ENCODE data around the gene UTRN.

The UTRN gene

DNA sequence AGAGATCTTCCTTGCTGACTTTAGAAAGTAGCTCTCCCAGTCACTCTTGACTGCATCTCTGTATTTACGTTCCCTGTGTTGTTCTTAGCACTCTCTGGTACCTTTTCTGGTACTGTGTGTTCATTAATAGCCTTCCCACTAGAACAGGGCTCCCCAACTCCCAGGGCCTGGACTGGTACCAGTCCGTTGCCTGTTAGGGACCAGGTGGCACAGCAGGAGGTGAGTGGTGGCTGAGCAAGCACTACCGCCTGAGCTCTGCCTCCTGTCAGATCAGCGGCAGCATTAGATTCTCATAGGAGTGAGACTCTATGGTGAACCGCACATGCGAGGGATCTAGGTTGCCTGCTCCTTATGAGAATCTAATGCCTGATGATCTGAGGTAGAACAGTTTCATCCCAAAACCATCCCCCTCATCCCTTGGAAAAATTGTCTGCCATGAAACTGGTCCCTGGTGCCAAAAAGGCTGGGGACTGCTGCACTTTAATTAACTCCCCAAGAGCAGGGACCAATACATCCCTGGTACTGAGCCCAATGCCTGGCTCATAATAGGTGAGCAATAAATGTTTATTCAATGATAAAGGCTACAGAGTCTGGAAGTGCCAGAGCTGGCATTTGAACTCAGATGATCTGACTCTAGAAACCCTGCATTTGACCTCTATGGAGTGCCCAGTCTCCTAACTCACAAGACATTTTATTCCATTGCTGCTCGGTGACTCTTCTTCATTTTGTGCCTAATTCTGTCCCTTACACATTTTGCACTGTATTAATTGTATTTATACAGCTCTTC, 11.0 kb downstream of the UTRN start:
- no peak overlapping the region for H3K27ac ChIP-seq (ENCODE audit: insufficient read depth, low read depth, low read length, poor library complexity, severe bottlenecking)
- H3K36me3 ChIP-seq (ENCODE audit: control insufficient read depth, insufficient read depth, low read length) = peaks cover 7% of the 10 kb centered on the region

DNA sequence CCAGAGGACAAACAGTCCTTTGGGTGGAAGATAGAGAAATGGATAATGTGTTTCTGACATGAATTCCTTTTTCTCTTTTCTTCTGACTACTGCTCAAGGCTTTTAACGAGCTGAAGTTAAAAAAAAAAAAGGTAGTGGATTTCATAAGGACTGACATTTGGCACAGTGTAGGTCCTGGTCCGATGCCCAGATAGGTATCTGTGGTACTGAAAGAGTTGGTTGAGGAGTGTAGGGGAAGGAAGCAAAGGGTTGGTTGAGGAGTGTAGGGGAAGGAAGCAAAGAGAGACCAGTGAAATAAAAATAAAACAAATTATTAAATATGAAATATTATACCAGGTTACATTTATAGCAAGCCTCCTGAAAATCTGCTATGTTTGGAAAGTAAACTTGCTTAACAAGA, 11.8 kb downstream of the UTRN start:
- Histone ChIP-seq H3K4me1 (ENCODE audit: control insufficient read depth, insufficient read depth, low read length) (no peaks in the 10 kb centered on the region), H3K36me3 (ENCODE audit: control insufficient read depth, insufficient read depth, low read length) (peaks cover 7% of the 10 kb centered on the region), H3K9me3 (ENCODE audit: control insufficient read depth, low read length) (no peaks in the 10 kb centered on the region), H3K4me3 (ENCODE audit: insufficient read depth, low read depth, low read length) (no peak overlapping the region), H3K27ac (ENCODE audit: insufficient read depth, low read depth, low read length, poor library complexity, severe bottlenecking) (no peak overlapping the region), H3K27me3 (ENCODE audit: control insufficient read depth, insufficient read depth, low read length, poor library complexity, severe bottlenecking) (no peaks in the 10 kb centered on the region)
- 83 to 100% methylated on average over 2 of the region's 2 CpGs for WGBS, 2 experiments

More for the DNA sequence above, 11.0 kb downstream of the UTRN start:
- 95 to 96% methylated on average over 7 of the region's 7 CpGs for WGBS, 2 experiments
- Histone ChIP-seq H3K9me3 (ENCODE audit: control insufficient read depth, low read length) (no peaks in the 10 kb centered on the region), H3K4me1 (ENCODE audit: control insufficient read depth, insufficient read depth, low read length) (no peaks in the 10 kb centered on the region), H3K27me3 (ENCODE audit: control insufficient read depth, insufficient read depth, low read length, poor library complexity, severe bottlenecking) (no peaks in the 10 kb centered on the region), H3K4me3 (ENCODE audit: insufficient read depth, low read depth, low read length) (no peak overlapping the region)

DNA sequence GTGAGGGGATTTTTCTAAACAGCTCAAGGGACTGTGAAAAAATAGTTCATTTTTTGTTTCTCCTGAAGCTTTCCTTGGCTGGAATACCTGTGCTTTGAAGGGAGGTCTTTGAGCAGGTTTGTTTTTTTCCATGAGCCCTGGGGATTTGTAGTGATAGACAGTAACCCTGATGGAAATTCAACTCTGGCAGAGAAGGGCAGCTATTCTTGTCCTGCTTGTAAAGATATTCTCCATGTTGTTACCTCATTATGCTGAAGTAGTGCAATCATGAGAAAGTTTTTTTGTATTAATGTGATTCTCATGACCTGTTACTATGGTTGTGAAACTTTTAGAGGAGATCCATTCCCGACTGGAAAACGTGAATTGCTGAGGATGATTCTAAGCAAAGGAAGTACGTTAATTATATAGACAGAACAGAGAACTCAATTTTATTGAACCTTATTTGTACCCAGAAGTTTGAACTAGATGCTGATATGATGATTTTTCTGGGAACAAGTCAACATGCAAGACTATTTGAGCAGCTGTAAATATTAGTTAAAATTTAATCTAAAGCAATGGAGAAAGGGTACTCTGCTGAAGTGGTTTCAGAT, 12.5 kb downstream of the UTRN start:
- WGBS, 2 experiments = 93 to 99% methylated on average over 3 of the region's 3 CpGs
- no peaks in the 10 kb centered on the region for H3K4me1 ChIP-seq (ENCODE audit: control insufficient read depth, insufficient read depth, low read length)
- H3K4me3 ChIP-seq (ENCODE audit: insufficient read depth, low read depth, low read length) = no peak overlapping the region
- H3K27me3 ChIP-seq (ENCODE audit: control insufficient read depth, insufficient read depth, low read length, poor library complexity, severe bottlenecking) = no peaks in the 10 kb centered on the region
- no peaks in the 10 kb centered on the region for H3K9me3 ChIP-seq (ENCODE audit: control insufficient read depth, low read length)
- no peak overlapping the region for H3K27ac ChIP-seq (ENCODE audit: insufficient read depth, low read depth, low read length, poor library complexity, severe bottlenecking)
- H3K36me3 ChIP-seq (ENCODE audit: control insufficient read depth, insufficient read depth, low read length) = peaks cover 7% of the 10 kb centered on the region

DNA sequence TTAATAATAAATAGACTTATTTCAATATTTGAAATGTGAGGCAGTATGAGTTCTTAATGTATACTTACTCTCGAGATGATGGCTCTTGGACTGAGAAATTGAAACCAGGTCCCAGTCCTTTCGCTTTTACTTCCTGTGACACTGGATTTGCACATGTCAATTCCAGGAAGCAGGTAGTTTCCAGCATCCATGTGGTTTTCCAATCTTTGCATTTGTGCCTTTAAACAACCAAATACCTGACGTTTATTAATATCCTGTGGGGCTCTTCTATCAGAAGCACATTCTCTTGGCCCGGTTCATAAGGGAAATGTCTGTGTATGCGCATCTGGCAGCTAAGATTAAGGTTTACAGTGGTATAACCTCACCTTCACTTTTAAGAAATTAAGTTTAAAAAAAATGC, 13.1 kb downstream of the UTRN start:
- H3K9me3 ChIP-seq (ENCODE audit: control insufficient read depth, low read length) = no peaks in the 10 kb centered on the region

DNA sequence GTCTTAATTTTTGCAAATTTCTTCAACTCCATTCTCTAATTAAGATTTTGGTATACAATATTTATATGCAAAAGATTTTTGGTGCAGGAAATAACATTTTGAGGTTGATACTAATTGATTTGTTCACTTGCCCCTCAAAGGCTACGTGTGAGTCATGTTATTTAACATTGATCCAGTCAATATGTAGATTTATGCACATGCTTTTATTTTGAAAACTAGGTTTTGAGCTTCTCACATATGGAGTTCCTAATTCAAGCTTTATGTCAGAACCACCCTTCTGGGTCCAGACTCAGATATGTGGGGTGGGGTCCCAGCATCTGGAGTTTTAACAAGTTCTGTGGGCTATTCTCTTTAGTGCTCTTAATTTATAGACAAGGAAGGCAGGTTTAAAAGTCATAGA, 13.8 kb downstream of the UTRN start:
- H3K4me1 ChIP-seq (ENCODE audit: control insufficient read depth, insufficient read depth, low read length) = no peaks in the 10 kb centered on the region
- no peak overlapping the region for H3K4me3 ChIP-seq (ENCODE audit: insufficient read depth, low read depth, low read length)
- no peaks in the 10 kb centered on the region for H3K27me3 ChIP-seq (ENCODE audit: control insufficient read depth, insufficient read depth, low read length, poor library complexity, severe bottlenecking)
- H3K9me3 ChIP-seq (ENCODE audit: control insufficient read depth, low read length) = no peaks in the 10 kb centered on the region
- peaks cover 7% of the 10 kb centered on the region for H3K36me3 ChIP-seq (ENCODE audit: control insufficient read depth, insufficient read depth, low read length)
- 85% methylated on average over 1 of the region's 1 CpG; no CpG with 5 or more reads in 1 of the 2 experiments for WGBS, 2 experiments
- no peak overlapping the region for H3K27ac ChIP-seq (ENCODE audit: insufficient read depth, low read depth, low read length, poor library complexity, severe bottlenecking)

More for the DNA sequence above, 13.1 kb downstream of the UTRN start:
- H3K4me3 ChIP-seq (ENCODE audit: insufficient read depth, low read depth, low read length) = no peak overlapping the region
- no peak overlapping the region for H3K27ac ChIP-seq (ENCODE audit: insufficient read depth, low read depth, low read length, poor library complexity, severe bottlenecking)
- no peaks in the 10 kb centered on the region for H3K4me1 ChIP-seq (ENCODE audit: control insufficient read depth, insufficient read depth, low read length)
- 95 to 99% methylated on average over 5 of the region's 5 CpGs for WGBS, 2 experiments
- no peaks in the 10 kb centered on the region for H3K27me3 ChIP-seq (ENCODE audit: control insufficient read depth, insufficient read depth, low read length, poor library complexity, severe bottlenecking)
- H3K36me3 ChIP-seq (ENCODE audit: control insufficient read depth, insufficient read depth, low read length) = peaks cover 7% of the 10 kb centered on the region

DNA sequence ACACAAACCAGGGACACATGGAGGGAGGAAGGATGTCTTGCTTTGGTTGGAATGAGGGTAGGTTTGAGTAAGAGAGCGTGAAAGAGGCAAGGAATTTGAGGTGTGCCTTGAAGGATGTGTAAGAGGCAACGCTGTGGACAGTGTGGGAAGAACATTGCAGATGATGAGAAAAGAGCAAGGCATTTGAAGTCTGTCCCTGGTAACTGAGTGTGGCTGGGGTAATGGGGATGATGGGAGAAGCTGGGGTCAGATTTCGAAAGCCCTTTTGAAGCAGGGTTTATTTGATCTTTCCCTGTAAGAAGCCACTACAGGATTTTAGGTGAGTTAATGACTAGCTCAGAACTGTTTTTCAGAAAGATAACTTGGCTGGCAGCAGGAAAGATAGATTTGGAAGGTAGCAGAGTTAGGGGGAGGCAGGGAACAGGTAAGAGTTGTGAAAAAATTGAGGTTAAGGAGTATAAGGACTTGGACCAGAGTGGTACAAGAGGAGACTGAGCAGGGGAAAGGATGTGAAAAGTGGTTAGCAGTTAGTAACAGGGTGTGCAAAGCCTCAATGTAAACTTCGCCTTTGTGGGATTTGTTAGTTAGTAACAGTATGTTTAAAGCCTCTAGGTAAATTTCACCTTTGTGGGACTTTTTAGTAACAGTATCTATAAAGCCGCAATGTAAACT, 17.7 kb downstream of the UTRN start:
- Histone ChIP-seq H3K4me3 (ENCODE audit: insufficient read depth, low read depth, low read length) (no peak overlapping the region), H3K27me3 (ENCODE audit: control insufficient read depth, insufficient read depth, low read length, poor library complexity, severe bottlenecking) (no peaks in the 10 kb centered on the region), H3K9me3 (ENCODE audit: control insufficient read depth, low read length) (no peaks in the 10 kb centered on the region), H3K4me1 (ENCODE audit: control insufficient read depth, insufficient read depth, low read length) (no peaks in the 10 kb centered on the region), H3K27ac (ENCODE audit: insufficient read depth, low read depth, low read length, poor library complexity, severe bottlenecking) (no peak overlapping the region), H3K36me3 (ENCODE audit: control insufficient read depth, insufficient read depth, low read length) (no peaks in the 10 kb centered on the region)
- 87 to 92% methylated on average over 5 of the region's 5 CpGs for WGBS, 2 experiments

DNA sequence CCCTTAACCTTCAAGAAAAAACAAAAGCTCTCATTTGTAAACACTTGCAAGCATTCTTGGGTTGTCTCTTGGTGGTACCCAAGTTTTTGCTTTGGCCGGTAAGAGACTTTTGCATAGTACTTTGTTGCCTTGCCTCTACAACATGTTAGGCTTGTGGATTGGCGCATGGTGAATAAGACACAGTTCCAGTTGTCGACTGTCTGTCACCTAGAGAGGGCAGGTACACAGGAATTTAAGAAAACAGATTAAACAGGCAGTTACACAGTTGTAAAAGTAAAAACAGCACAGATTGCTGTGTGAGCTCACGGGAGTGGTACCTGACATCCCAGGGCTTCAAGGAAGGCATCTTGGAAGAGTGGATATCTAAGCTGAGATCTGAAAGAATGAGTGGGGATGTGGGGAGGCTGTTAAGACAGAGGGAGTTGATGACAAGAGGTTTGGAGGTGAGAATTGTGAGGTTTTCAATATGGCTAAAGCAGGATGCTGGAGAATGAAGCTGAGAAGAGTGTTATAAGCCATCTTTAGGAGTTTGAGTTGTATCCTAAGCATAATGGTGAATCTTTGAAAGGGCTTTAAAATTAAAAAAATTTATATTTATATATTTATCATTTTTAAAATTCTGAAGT, 19.2 kb downstream of the UTRN start:
- Histone ChIP-seq H3K9me3 (ENCODE audit: control insufficient read depth, low read length) (no peaks in the 10 kb centered on the region), H3K4me1 (ENCODE audit: control insufficient read depth, insufficient read depth, low read length) (no peaks in the 10 kb centered on the region), H3K27ac (ENCODE audit: insufficient read depth, low read depth, low read length, poor library complexity, severe bottlenecking) (no peak overlapping the region), H3K27me3 (ENCODE audit: control insufficient read depth, insufficient read depth, low read length, poor library complexity, severe bottlenecking) (no peaks in the 10 kb centered on the region), H3K36me3 (ENCODE audit: control insufficient read depth, insufficient read depth, low read length) (no peaks in the 10 kb centered on the region), H3K4me3 (ENCODE audit: insufficient read depth, low read depth, low read length) (no peak overlapping the region)
- 93 to 96% methylated on average over 4 of the region's 4 CpGs for WGBS, 2 experiments

DNA sequence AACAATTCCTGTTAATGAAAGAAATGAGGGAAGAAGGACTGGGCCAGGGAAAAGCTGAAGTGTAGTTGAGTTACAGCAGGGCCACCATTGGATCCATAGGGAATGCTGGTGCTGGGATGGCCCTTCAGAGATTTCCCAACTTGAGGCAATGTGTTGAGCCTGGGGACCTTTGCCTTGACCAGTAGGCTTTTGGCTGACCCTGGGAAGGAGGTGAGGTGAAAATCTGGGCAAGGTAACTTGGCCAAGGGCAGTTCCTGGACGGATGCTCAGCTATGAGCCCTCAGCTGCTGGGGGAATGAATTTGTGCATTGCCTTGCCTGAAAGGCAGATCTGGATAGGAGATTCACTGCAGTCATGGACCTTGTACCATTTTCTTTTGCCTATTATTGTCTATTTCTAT, 20.4 kb downstream of the UTRN start:
- Histone ChIP-seq H3K4me1 (ENCODE audit: control insufficient read depth, insufficient read depth, low read length) (no peaks in the 10 kb centered on the region), H3K9me3 (ENCODE audit: control insufficient read depth, low read length) (no peaks in the 10 kb centered on the region), H3K27me3 (ENCODE audit: control insufficient read depth, insufficient read depth, low read length, poor library complexity, severe bottlenecking) (no peaks in the 10 kb centered on the region), H3K36me3 (ENCODE audit: control insufficient read depth, insufficient read depth, low read length) (no peaks in the 10 kb centered on the region), H3K27ac (ENCODE audit: insufficient read depth, low read depth, low read length, poor library complexity, severe bottlenecking) (no peak overlapping the region), H3K4me3 (ENCODE audit: insufficient read depth, low read depth, low read length) (no peak overlapping the region)
- WGBS, 2 experiments = 89 to 100% methylated on average over 1 of the region's 1 CpG

DNA sequence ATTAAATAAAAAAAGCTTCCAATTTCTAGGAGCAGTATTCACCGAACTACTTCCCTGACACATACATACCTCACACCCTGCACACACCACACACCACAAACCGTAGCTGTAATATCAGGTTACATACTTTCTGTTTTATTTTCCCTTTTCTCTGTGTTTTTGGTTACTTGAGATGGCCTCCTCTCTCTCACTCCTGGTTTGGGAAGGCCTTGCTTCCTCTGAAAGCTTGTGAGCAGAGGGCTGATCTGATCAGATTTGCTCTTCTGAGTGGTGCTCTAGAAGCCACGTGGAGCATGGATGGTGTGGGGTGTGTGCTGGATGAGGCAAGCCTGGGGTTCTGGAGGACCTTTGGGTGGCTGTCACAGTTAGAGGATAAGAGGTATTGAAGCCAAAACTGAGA, 20.9 kb downstream of the UTRN start:
- WGBS, 2 experiments = 93 to 96% methylated on average over 3 of the region's 3 CpGs
- Histone ChIP-seq H3K27me3 (ENCODE audit: control insufficient read depth, insufficient read depth, low read length, poor library complexity, severe bottlenecking) (no peaks in the 10 kb centered on the region), H3K27ac (ENCODE audit: insufficient read depth, low read depth, low read length, poor library complexity, severe bottlenecking) (no peak overlapping the region), H3K36me3 (ENCODE audit: control insufficient read depth, insufficient read depth, low read length) (no peaks in the 10 kb centered on the region), H3K4me1 (ENCODE audit: control insufficient read depth, insufficient read depth, low read length) (no peaks in the 10 kb centered on the region), H3K9me3 (ENCODE audit: control insufficient read depth, low read length) (no peaks in the 10 kb centered on the region), H3K4me3 (ENCODE audit: insufficient read depth, low read depth, low read length) (no peak overlapping the region)

DNA sequence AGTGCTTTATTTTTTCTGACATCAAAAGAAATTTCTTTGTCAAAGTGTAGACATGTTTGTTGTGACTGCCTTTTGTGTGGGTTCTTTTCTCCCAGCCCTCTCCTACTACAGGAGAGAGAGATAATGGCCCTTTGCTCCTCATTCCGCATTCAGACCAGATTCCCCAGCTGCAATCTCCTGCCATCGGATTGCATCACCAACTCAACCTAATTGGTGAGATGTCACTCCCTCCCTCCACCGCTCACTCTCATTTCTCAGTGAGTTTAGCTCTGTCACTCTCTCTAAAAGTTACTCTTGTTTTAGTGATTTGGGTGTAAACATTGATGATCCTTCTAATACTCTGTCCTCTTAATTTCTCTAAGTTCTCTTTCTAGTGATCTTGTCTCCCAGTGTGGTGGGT, 22.7 kb downstream of the UTRN start:
- no peaks in the 10 kb centered on the region for H3K27me3 ChIP-seq (ENCODE audit: control insufficient read depth, insufficient read depth, low read length, poor library complexity, severe bottlenecking)
- no peaks in the 10 kb centered on the region for H3K9me3 ChIP-seq (ENCODE audit: control insufficient read depth, low read length)
- no peaks in the 10 kb centered on the region for H3K4me1 ChIP-seq (ENCODE audit: control insufficient read depth, insufficient read depth, low read length)
- WGBS, 2 experiments = 40 to 60% methylated on average over 2 to 3 of the region's 3 CpGs
- H3K27ac ChIP-seq (ENCODE audit: insufficient read depth, low read depth, low read length, poor library complexity, severe bottlenecking) = no peak overlapping the region
- H3K4me3 ChIP-seq (ENCODE audit: insufficient read depth, low read depth, low read length) = no peak overlapping the region
- H3K36me3 ChIP-seq (ENCODE audit: control insufficient read depth, insufficient read depth, low read length) = no peaks in the 10 kb centered on the region
